Muscle layer of duodenum (tissue), 2 donors: ENCODE results near the gene FBXO33.
"Not testable (repeated sequence)": the region's sequence is repeated elsewhere in the genome, so short reads cannot be mapped to it uniquely, and the experiment has no call there.

Experiments used
- H3K27ac ChIP-seq: one replicate; pipeline ENCODE4 v1.7.0; 2013; ENCODE audit warnings: mild to moderate bottlenecking, low read length
- H3K27me3 ChIP-seq: one replicate; pipeline ENCODE4 v1.7.0; 2013; ENCODE audit warnings: low read depth, mild to moderate bottlenecking, control low read depth, low read length
- H3K36me3 ChIP-seq, 2 donors: one replicate each; pipeline ENCODE4 v1.7.0; 2013; ENCODE audit warnings: low read length in 2 of 2, control low read depth in 1 of 2, mild to moderate bottlenecking in 1 of 2; ENCODE audit not compliant: insufficient read depth in 2 of 2, control insufficient read depth in 1 of 2
- H3K4me1 ChIP-seq, 2 donors: one replicate each; pipeline ENCODE4 v1.7.0; 2013; ENCODE audit warnings: low read length in 2 of 2, mild to moderate bottlenecking in 2 of 2, control low read depth in 1 of 2, moderate library complexity in 1 of 2; ENCODE audit not compliant: insufficient read depth in 2 of 2, control insufficient read depth in 1 of 2
- H3K4me3 ChIP-seq, 2 donors: one replicate each; pipeline ENCODE4 v1.7.0; 2013; ENCODE audit warnings: low read length in 2 of 2, low read depth in 1 of 2, mild to moderate bottlenecking in 1 of 2
- H3K9me3 ChIP-seq, 2 donors: one replicate each; pipeline ENCODE4 v1.7.0; 2013; ENCODE audit warnings: low read length in 2 of 2, control low read depth in 1 of 2, mild to moderate bottlenecking in 1 of 2; ENCODE audit not compliant: control insufficient read depth in 1 of 2
- donor health status: healthy.

The FBXO33 gene

DNA sequence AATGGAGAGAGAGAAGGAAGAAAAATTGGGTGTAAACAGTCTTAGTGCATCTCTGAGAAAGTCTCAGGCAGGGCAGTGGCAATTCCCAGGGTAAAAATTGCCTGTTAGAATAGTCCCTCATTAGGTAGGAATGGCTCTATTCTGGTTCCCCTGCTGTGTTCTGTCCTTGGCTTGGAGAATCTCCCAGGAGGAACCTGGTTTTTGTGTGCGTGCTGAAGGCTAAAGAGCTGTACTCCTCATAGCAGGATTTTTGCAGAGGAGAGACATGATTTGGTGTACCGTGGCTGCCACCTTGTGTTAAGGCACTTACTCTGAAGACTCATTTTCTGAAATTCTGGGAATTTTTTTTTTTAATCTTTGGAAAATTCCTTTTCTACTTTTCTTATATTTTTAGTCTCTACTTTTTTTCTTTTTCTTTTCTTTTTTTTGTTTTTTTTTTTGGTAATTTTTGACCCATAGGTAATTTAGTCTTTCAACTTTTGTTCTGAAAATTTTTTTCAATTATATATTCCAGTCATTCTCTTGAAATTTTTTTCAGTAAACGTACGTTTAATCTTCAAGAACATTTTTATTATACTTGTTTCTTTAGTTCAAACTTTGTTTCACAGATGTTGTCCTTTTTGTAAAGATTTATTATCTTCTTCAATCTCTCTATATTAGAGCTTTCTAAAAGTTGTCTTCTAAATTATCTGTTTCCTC is 63.8 kb downstream of the FBXO33 start:
- H3K4me1 ChIP-seq: peaks cover 0 to 5% of the 10 kb centered on the region in 2 donors
- no peak overlapping the region for H3K27ac ChIP-seq
- H3K36me3 ChIP-seq: peaks cover 4 to 6% of the 10 kb centered on the region in 2 donors
- peaks cover 0 to 4% of the 10 kb centered on the region in 2 donors for H3K9me3 ChIP-seq
- H3K4me3 ChIP-seq: no peak overlapping the region
- no peaks in the 10 kb centered on the region for H3K27me3 ChIP-seq

DNA sequence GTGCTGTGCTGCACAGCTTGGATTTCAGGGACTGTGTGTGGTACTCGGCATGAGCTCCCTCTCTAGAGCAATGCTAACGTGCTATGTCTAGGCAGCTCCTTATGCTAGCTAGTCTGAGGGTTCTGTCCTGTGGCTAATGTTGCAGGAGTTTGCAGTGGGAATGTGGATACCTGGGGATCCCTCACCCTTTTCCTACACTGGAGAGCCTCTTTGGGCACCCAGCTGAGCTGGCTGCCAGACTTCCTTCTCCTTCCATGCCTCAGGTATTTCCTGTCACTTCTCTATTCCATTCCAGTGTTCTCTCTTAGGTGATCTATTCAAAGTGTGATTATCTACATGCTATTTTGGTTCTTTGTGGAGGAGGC is 64.9 kb downstream of the FBXO33 start:
- H3K27me3 ChIP-seq: no peaks in the 10 kb centered on the region
- peaks cover 4 to 6% of the 10 kb centered on the region in 2 donors for H3K36me3 ChIP-seq
- no peak overlapping the region for H3K4me3 ChIP-seq
- peaks cover 0 to 4% of the 10 kb centered on the region in 2 donors for H3K9me3 ChIP-seq
- H3K27ac ChIP-seq: no peak overlapping the region
- H3K4me1 ChIP-seq: peaks cover 0 to 5% of the 10 kb centered on the region in 2 donors

DNA sequence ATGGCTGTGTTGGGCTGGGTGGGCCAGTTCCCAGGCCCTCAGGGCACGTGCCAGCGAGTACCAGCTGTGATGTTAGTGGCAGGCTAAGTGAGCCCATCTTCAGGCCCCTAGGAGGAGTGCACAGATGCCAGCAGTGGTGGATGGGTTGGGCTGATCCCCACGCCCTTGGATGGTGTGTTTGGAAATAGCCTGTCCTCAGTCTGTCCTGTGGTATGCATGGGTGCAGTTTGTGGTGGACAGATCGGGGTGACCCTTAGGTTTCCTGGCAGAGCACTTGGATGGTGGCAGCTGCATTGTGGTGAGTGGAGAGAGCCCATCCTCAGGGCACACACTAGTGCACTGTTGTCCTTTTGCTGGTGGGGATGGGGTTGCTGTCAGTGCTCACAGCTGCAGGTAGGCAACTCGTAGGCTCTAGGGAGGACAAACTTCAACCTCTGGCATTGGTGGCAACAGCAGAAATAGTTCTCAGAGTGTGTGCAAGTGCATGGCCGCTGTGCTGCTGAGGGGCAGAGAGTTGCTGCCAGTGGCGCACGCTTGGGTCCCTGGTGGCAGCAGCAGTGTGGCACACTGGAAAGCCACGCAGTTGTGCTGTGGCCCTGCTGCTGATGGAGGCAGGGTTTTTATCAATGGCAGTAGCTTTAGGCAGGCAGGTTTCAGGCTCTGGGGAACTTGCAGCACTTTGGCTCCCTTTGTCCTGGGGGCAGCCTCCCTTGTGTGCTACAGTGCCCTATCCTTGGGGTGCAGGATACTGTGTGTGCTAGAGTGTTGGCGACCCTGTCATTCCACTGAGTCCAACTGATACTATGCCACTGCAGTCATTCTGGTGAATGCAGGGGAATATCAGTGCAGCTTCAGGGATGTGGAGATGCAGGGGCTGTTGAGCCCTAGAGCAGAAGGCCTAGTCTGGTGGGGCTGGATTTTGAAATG is 65.5 kb downstream of the FBXO33 start:
- Histone ChIP-seq H3K27ac (no peak overlapping the region), H3K9me3 (peaks cover 0 to 4% of the 10 kb centered on the region in 2 donors), H3K4me1 (peaks cover 0 to 5% of the 10 kb centered on the region in 2 donors), H3K4me3 (no peak overlapping the region), H3K36me3 (peaks cover 4 to 6% of the 10 kb centered on the region in 2 donors), H3K27me3 (no peaks in the 10 kb centered on the region)

DNA sequence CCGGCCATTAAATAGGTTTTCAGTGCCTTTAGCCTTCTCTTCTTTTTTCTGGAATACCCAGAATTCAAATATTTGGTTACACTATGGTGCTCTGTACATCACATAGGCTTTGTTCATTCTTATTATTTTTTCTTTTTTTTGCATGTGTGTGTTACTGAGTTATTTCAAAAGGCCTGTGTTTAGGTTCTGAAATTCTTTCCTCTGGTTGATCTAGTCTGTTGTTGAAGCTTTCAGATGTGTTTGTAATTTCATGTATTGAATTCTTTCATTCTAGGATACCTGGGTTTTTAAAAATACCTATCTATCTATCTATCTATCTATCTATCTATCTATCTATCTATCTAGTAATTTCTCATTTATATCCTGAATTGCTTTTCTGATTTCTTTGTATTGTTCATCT is 66.9 kb downstream of the FBXO33 start:
- Histone ChIP-seq H3K4me3 (no peak overlapping the region), H3K27ac (no peak overlapping the region), H3K4me1 (peaks cover 0 to 5% of the 10 kb centered on the region in 2 donors), H3K27me3 (no peaks in the 10 kb centered on the region), H3K36me3 (peaks cover 2 to 4% of the 10 kb centered on the region in 2 donors), H3K9me3 (peaks cover 0 to 4% of the 10 kb centered on the region in 2 donors)

DNA sequence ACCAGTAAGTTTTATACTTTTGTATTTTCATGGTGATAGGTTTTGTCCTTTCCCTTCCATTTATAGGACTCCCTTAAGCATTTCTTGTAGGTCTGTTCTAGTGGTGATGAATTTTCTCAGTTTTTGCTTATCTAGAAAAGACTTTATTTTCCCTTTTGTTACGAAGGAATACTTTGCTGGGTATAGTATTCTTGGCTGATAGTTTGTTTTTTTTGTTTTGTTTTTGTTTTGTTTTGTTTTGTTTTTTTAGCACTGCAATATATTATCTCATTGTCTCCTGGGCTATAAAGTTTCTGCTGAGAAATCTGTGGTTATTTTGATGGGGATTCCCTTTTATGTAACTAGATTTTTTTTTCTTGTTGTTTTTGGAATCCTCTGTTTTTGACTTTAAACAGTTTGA is 67.7 kb downstream of the FBXO33 start:
- H3K9me3 ChIP-seq: peaks cover 0 to 4% of the 10 kb centered on the region in 2 donors
- peaks cover 0 to 5% of the 10 kb centered on the region in 2 donors for H3K4me1 ChIP-seq
- H3K36me3 ChIP-seq: no peaks in the 10 kb centered on the region
- H3K4me3 ChIP-seq: no peak overlapping the region
- H3K27ac ChIP-seq: no peak overlapping the region
- no peaks in the 10 kb centered on the region for H3K27me3 ChIP-seq

DNA sequence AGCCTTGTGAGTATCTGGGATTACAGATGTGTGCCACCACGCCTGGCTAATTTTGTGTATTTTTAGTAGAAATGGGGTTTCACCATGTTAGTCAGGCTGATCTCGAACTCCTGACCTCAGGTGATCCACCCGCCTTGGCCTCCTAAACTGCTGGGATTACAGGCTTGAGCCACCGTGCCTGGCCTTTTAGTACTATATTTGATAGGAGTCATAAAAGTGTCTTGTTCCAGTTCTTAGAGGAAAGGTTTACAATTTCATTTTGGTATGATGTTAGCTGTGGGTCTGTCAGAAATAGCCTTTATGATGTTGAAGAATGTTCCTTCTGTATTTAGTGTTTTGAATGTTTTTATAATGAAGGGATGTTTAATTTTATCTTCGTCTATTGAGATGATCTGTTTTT is 70.7 kb downstream of the FBXO33 start:
- not testable (repeated sequence) for H3K27ac ChIP-seq, H3K36me3 ChIP-seq, H3K4me3 ChIP-seq, H3K4me1 ChIP-seq, H3K27me3 ChIP-seq, H3K9me3 ChIP-seq

DNA sequence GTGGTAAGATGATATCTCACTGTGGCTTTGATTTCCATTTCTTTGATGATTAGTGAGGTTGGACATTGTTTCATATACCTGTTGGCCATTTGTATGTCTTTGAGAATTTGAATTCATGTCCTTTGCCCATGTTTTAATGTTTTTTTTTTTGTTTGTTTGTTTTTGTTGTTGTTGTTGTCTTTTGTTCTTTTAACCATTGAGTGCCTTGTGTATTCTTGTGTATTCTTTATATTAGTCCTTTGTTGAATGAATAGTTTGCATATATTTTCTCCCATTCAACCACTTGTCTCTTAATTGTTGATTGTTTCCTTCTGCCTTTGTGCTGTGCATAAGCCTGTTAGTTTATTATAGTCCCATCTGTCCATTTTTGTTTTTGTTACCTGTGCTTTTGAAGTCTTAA is 71.9 kb downstream of the FBXO33 start:
- H3K27me3 ChIP-seq: no peaks in the 10 kb centered on the region
- no peaks in the 10 kb centered on the region for H3K4me1 ChIP-seq
- peaks cover 0 to 4% of the 10 kb centered on the region in 2 donors for H3K9me3 ChIP-seq
- H3K36me3 ChIP-seq: no peaks in the 10 kb centered on the region
- no peak overlapping the region for H3K4me3 ChIP-seq
- no peak overlapping the region for H3K27ac ChIP-seq

DNA sequence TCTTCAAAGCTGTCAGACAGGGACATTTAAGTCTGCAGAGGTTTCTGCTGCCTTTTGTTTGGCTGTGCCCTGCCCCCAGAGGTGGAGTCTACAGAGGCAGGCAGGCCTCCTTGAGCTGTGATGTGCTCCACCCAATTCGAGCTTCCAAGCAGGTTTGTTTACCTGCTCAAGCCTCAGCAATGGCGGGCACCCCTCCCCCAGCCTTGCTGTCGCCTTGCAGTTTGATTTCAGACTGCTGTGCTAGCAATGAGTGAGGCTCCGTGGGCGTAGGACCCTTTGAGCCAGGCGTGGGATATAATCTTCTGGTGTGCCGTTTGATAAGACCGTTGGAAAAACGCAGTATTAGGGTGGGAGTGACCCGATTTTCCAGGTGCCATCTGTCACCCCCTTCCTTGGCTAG is 73.2 kb downstream of the FBXO33 start:
- not testable (repeated sequence) for H3K27me3 ChIP-seq, H3K4me1 ChIP-seq, H3K27ac ChIP-seq, H3K9me3 ChIP-seq, H3K4me3 ChIP-seq, H3K36me3 ChIP-seq

DNA sequence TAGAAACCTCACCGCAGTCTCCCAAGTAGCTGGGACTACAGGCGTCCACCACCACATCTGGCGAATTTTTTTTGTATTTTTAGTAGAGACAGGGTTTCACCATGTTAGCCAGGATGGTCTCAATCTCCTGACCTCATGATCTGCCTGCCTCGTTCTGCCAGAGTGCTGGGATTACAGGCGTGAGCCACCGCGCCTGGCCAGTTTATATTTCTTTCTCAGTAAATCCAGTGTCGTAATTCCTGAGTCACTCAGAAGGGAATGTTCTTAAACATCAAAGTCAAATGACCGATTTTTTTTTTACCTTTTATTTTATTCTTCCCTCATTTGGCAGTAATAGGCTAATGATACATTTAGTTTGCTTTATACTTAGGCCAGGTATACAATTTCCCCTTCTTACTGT is 80.5 kb downstream of the FBXO33 start:
- Histone ChIP-seq H3K4me3 (no peak overlapping the region), H3K36me3 (peaks cover 12 to 24% of the 10 kb centered on the region in 2 donors), H3K27ac (no peak overlapping the region), H3K4me1 (no peaks in the 10 kb centered on the region), H3K9me3 (no peaks in the 10 kb centered on the region), H3K27me3 (no peaks in the 10 kb centered on the region)

DNA sequence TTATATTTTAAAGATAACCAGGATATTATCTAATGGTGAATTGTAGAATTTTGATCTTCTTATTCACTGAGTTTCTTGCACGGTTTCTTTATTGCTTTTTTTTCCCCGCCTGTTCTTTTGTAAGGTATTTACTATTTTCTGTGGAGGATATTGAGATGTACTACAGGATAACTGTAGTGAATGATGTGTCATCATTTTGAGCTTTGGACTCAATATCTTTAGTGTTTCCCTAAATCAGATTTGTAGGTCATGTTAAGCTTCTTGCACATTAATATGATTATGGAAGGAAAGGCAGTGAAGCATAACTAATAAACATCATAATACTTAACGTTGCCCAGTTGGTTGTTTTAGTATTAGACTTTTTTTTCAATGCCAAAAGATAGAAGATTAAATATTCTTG is 81.4 kb downstream of the FBXO33 start:
- Histone ChIP-seq H3K4me3 (no peak overlapping the region), H3K4me1 (no peaks in the 10 kb centered on the region), H3K27ac (no peak overlapping the region), H3K9me3 (no peaks in the 10 kb centered on the region), H3K27me3 (no peaks in the 10 kb centered on the region), H3K36me3 (peaks cover 12 to 28% of the 10 kb centered on the region in 2 donors)
